ENCODE measurements around the gene ZNF462.

The ZNF462 gene

GRCh38 chr9:107018861-107019545, 156.0 kb downstream of the ZNF462 start:
- no peak overlapping the region for H3K4me3 ChIP-seq (replicated peaks in 1 of 2; ENCODE audit: low read depth in 2 of 2, low read length in 2 of 2)
- DNase-seq (ENCODE audit: low read depth in 2 of 2): peak; percentile 61 to 88
- TF ChIP-seq CTCF (IDR thresholded peaks at IDR 0.05; ENCODE audit: low read depth, low read length): no peak

- H3K4me3 ChIP-seq (replicated peaks in 1 of 2; ENCODE audit: low read depth in 2 of 2, low read length in 2 of 2): no peak overlapping the region
- peak; percentile 7 for TF ChIP-seq CTCF (IDR thresholded peaks at IDR 0.05; ENCODE audit: low read depth, low read length)
- peak; percentile 92 to 95 for DNase-seq (ENCODE audit: low read depth in 2 of 2)
Observed at GRCh38 chr9:107020040-107020530, 157.1 kb downstream of the ZNF462 start.

- DNase-seq (ENCODE audit: low read depth in 2 of 2): peak in 1 of 2 donors; percentile 10
- no peak overlapping the region for H3K4me3 ChIP-seq (replicated peaks in 1 of 2; ENCODE audit: low read depth in 2 of 2, low read length in 2 of 2)
- TF ChIP-seq CTCF (IDR thresholded peaks at IDR 0.05; ENCODE audit: low read depth, low read length): no peak
Observed at GRCh38 chr9:107024193-107024592, 161.2 kb downstream of the ZNF462 start.

- no peak for DNase-seq (ENCODE audit: low read depth in 2 of 2)
- no peak for TF ChIP-seq CTCF (IDR thresholded peaks at IDR 0.05; ENCODE audit: low read depth, low read length)
- H3K4me3 ChIP-seq (replicated peaks in 1 of 2; ENCODE audit: low read depth in 2 of 2, low read length in 2 of 2): no peak overlapping the region
Observed at GRCh38 chr9:107025260-107026035, 162.5 kb downstream of the ZNF462 start.

- TF ChIP-seq CTCF (IDR thresholded peaks at IDR 0.05; ENCODE audit: low read depth, low read length): no peak
- DNase-seq (ENCODE audit: low read depth in 2 of 2): no peak
- H3K4me3 ChIP-seq (replicated peaks in 1 of 2; ENCODE audit: low read depth in 2 of 2, low read length in 2 of 2): no peak overlapping the region
Observed at GRCh38 chr9:107029146-107029545, 166.2 kb downstream of the ZNF462 start.

GRCh38 chr9:107033966-107034365, 171.0 kb downstream of the ZNF462 start:
- H3K4me3 ChIP-seq (replicated peaks in 1 of 2; ENCODE audit: low read depth in 2 of 2, low read length in 2 of 2): no peak overlapping the region
- no peak for DNase-seq (ENCODE audit: low read depth in 2 of 2)
- TF ChIP-seq CTCF (IDR thresholded peaks at IDR 0.05; ENCODE audit: low read depth, low read length): no peak

Data from cardiac fibroblast (primary cell).